ENCODE results near the gene ANKH. TPM values are rescaled to one million over a fixed set of nuclear protein-coding genes. Genes with fewer than 3 reads are reported as not detected.

The ANKH gene
- total and polyA plus RNA-seq, 10 of the 15 experiments (the other 5 are each of a cell fraction or from before 2014, with no cell fraction given) = 2.1 to 43.9 (median 14.4) TPM

DNA sequence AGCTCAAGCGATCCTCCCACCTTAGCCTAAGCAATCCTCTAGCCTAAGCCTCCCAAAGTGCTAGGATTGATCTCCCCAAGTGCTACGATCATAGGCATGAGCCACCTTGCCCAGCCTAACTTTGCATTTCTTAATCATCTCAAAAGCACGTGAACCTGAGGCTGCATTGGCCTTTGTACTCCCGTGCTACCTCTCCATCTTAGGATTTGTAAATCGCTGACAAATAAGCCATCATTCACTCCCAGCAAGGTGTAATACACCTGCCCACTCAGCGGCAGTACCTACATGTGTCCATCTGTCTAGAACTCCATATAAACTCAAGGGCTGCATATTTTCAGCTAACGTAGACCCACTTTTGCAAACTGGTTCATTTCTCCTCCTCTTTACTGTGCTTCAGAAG, 2.8 kb downstream of the ANKH start:
- WGBS (ENCODE audit: insufficient coverage, insufficient replicate concordance, low lambda C conversion rate, missing lambda C conversion rate) = 87% methylated on average over 7 of the region's 7 CpGs
- SMC1A ChIA-PET (ENCODE audit: uncharacterized antibody, unreplicated experiment) = interaction anchor here (1.2 to 1.5 kb wide), 3 partner anchors 8 to 56 kb away, joined by 4 to 9 read pairs (median 6); no protein-coding TSS in a partner anchor
- H3K27ac ChIP-seq (ENCODE audit: control insufficient read depth, insufficient read depth) = no peak overlapping the region

More for the DNA sequence above, 2.8 kb downstream of the ANKH start:
- ATAC-seq (no peak), DNase-seq (ENCODE audit: low read depth, low spot score) (no peak), FAIRE-seq (no peak)
- Histone ChIP-seq H3K9ac (ENCODE audit: control insufficient read depth, insufficient read depth, low read length) (no peak overlapping the region), H3K4me1 (ENCODE audit: control insufficient read depth, insufficient read depth, low read length) (no peaks in the 10 kb centered on the region), H3K4me3 (no peak overlapping the region), H2AFZ (ENCODE audit: control insufficient read depth, low read depth, low read length) (no peak overlapping the region), H3K4me2 (ENCODE audit: control insufficient read depth, insufficient read depth) (no peak overlapping the region), H3K36me3 (ENCODE audit: control insufficient read depth in 2 of 2, insufficient read depth in 2 of 2, low read length in 1 of 2) (no peaks in the 10 kb centered on the region), H3K79me2 (ENCODE audit: control insufficient read depth, insufficient read depth, low read length) (no peaks in the 10 kb centered on the region; the same call in none of the 2 replicates), H3K27me3 (replicated peaks in 1 of 2; ENCODE audit: control insufficient read depth in 2 of 2, insufficient read depth in 2 of 2, low read length in 1 of 2) (no peaks in the 10 kb centered on the region), H4K20me1 (ENCODE audit: control insufficient read depth, insufficient read depth) (no peaks in the 10 kb centered on the region), H3K9me3 (replicated peaks; ENCODE audit: control insufficient read depth, insufficient read depth, low read length) (no peaks in the 10 kb centered on the region)
- ChIA-PET CTCF (interaction anchor here (1.1 kb wide), 2 partner anchors 12 to 142 kb away, joined by 3 read pairs; no protein-coding TSS in a partner anchor), POLR2A (interaction anchor here (0.5 kb wide), 1 partner anchor 11 kb away, joined by 3 read pairs; no protein-coding TSS in a partner anchor), RAD21 (ENCODE audit: unreplicated experiment) (interaction anchor here (0.9 kb wide), 1 partner anchor 9 kb away, joined by 3 read pairs; no protein-coding TSS in a partner anchor)
- intact Hi-C loops (cut with micrococcal nuclease; ENCODE audit: unreplicated experiment) = no loop called here
- in situ Hi-C loops (cut with MboI) = no loop called here
- BruUV-seq (replicated peaks) = no TSS peak
- TF ChIP-seq MTA2 (IDR thresholded peaks at IDR 0.05; ENCODE audit: low read depth) (no peak), POU2F2 (IDR thresholded peaks at IDR 0.05; ENCODE audit: borderline replicate concordance, low read depth, low read length) (no peak), SRF (IDR thresholded peaks at IDR 0.05; ENCODE audit: low read depth in 2 of 2, low read length in 2 of 2) (no peak), KDM1A (IDR thresholded peaks at IDR 0.05; ENCODE audit: borderline replicate concordance) (no peak), NFYB (IDR thresholded peaks at IDR 0.05; ENCODE audit: insufficient read depth, low read depth, low read length) (no peak), CHD2 (IDR thresholded peaks at IDR 0.05; ENCODE audit: borderline replicate concordance, low read depth, low read length) (no peak), BACH1 (IDR thresholded peaks at IDR 0.05; ENCODE audit: borderline replicate concordance) (no peak), RELA (IDR thresholded peaks at IDR 0.05; ENCODE audit: borderline replicate concordance, partially characterized antibody) (no peak), NFIC (IDR thresholded peaks at IDR 0.05; ENCODE audit: low read depth, low read length) (no peak), CBFB (IDR thresholded peaks at IDR 0.05; ENCODE audit: low read depth) (no peak), ZNF622 (IDR thresholded peaks at IDR 0.05) (no peak), CEBPB (IDR thresholded peaks at IDR 0.05; ENCODE audit: borderline replicate concordance in 1 of 2, low read depth in 2 of 2, low read length in 2 of 2) (no peak), ASH2L (IDR thresholded peaks at IDR 0.05; ENCODE audit: borderline replicate concordance, low read depth) (no peak)
- TF ChIP-seq, protein P1, sequence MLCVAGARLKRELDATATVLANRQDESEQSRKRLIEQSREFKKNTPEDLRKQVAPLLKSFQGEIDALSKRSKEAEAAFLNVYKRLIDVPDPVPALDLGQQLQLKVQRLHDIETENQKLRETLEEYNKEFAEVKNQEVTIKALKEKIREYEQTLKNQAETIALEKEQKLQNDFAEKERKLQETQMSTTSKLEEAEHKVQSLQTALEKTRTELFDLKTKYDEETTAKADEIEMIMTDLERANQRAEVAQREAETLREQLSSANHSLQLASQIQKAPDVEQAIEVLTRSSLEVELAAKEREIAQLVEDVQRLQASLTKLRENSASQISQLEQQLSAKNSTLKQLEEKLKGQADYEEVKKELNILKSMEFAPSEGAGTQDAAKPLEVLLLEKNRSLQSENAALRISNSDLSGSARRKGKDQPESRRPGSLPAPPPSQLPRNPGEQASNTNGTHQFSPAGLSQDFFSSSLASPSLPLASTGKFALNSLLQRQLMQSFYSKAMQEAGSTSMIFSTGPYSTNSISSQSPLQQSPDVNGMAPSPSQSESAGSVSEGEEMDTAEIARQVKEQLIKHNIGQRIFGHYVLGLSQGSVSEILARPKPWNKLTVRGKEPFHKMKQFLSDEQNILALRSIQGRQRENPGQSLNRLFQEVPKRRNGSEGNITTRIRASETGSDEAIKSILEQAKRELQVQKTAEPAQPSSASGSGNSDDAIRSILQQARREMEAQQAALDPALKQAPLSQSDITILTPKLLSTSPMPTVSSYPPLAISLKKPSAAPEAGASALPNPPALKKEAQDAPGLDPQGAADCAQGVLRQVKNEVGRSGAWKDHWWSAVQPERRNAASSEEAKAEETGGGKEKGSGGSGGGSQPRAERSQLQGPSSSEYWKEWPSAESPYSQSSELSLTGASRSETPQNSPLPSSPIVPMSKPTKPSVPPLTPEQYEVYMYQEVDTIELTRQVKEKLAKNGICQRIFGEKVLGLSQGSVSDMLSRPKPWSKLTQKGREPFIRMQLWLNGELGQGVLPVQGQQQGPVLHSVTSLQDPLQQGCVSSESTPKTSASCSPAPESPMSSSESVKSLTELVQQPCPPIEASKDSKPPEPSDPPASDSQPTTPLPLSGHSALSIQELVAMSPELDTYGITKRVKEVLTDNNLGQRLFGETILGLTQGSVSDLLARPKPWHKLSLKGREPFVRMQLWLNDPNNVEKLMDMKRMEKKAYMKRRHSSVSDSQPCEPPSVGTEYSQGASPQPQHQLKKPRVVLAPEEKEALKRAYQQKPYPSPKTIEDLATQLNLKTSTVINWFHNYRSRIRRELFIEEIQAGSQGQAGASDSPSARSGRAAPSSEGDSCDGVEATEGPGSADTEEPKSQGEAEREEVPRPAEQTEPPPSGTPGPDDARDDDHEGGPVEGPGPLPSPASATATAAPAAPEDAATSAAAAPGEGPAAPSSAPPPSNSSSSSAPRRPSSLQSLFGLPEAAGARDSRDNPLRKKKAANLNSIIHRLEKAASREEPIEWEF (IDR thresholded peaks at IDR 0.05; ENCODE audit: insufficient replicate concordance, low read depth, low read length) = no peak
- TF ChIP-seq, protein P2, sequence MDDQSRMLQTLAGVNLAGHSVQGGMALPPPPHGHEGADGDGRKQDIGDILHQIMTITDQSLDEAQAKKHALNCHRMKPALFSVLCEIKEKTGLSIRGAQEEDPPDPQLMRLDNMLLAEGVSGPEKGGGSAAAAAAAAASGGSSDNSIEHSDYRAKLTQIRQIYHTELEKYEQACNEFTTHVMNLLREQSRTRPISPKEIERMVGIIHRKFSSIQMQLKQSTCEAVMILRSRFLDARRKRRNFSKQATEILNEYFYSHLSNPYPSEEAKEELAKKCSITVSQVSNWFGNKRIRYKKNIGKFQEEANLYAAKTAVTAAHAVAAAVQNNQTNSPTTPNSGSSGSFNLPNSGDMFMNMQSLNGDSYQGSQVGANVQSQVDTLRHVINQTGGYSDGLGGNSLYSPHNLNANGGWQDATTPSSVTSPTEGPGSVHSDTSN (IDR thresholded peaks at IDR 0.05; ENCODE audit: insufficient replicate concordance, low read depth, low read length) = no peak

All from GM12878 (cell line).